HG03045 (cell line): ENCODE results near the gene ATG9B.
"Not testable (repeated sequence)": the region's sequence is repeated elsewhere in the genome, so short reads cannot be mapped to it uniquely, and the experiment has no call there.

Experiments used
- ATAC-seq: cut with Tn5 transposase; IDR thresholded peaks from one replicate; pipeline ENCODE4 v1.9.1; 2021; ENCODE audit warnings: mild to moderate bottlenecking, moderate library complexity; ENCODE audit not compliant: unreplicated experiment

The ATG9B gene

GRCh38 chr7:151059367-151060112 lies 35.2 kb upstream of the ATG9B start, which contains the start of gene SLC4A2:
Gene SLC4A2 (plus strand): TSS chr7:151059589. CDS start chr7:151061988, 2,399 bp downstream.
- peak; percentile 31 for ATAC-seq

GRCh38 chr7:151058781-151059366 lies 34.6 kb upstream of the ATG9B start:
- ATAC-seq, result no peak

- ATAC-seq, result peak; percentile 90
These were observed 33.9 kb upstream of the ATG9B start for GRCh38 chr7:151057989-151058780.

- ATAC-seq, result peak; percentile 8
These were observed 33.3 kb upstream of the ATG9B start, which contains the start of gene CDK5 for GRCh38 chr7:151057506-151057988. Gene CDK5 (minus strand): TSS chr7:151057897. CDS start chr7:151057848, 49 bp downstream.

- no peak for ATAC-seq
These were observed 32.6 kb upstream of the ATG9B start for GRCh38 chr7:151056666-151057505.

GRCh38 chr7:151056283-151056665 lies 32.0 kb upstream of the ATG9B start:
- no peak for ATAC-seq

- ATAC-seq, result no peak
These were observed 29.5 kb upstream of the ATG9B start for GRCh38 chr7:151053751-151054150.

GRCh38 chr7:151053096-151053495 lies 28.8 kb upstream of the ATG9B start:
- no peak for ATAC-seq

GRCh38 chr7:151051108-151051507 lies 26.8 kb upstream of the ATG9B start:
- ATAC-seq, result no peak

- no peak for ATAC-seq
These were observed 24.7 kb upstream of the ATG9B start for GRCh38 chr7:151048911-151049463.

GRCh38 chr7:151047976-151048815 lies 23.9 kb upstream of the ATG9B start, which contains the start of gene ASIC3:
Gene ASIC3 (plus strand): TSS chr7:151048531. CDS start chr7:151048886, 355 bp downstream.
- ATAC-seq, result no peak

GRCh38 chr7:151046603-151047573 lies 22.6 kb upstream of the ATG9B start:
- no peak for ATAC-seq

GRCh38 chr7:151045967-151046366 lies 21.7 kb upstream of the ATG9B start:
- no peak for ATAC-seq

- no peak for ATAC-seq
These were observed 21.0 kb upstream of the ATG9B start for GRCh38 chr7:151045262-151045661.

- ATAC-seq, result no peak
These were observed 19.7 kb upstream of the ATG9B start for GRCh38 chr7:151043959-151044358.

GRCh38 chr7:151043449-151043848 lies 19.2 kb upstream of the ATG9B start:
- ATAC-seq, result not testable (repeated sequence)

- no peak for ATAC-seq
These were observed 16.5 kb upstream of the ATG9B start for GRCh38 chr7:151040616-151041375.
